Stimulated activated CD8-positive, alpha-beta memory T cell treated with anti-CD3 and anti-CD28 coated beads, Interleukin-12 subunit alpha, Interleukin-12 subunit beta, amount 100 ng/mL, for 4 hours (primary cell): ENCODE data around the gene FAM228A.

Source experiments
- DNase-seq: peaks from one replicate; pipeline ENCODE4 v3.0.0-alpha.2; 2020; ENCODE audit warnings: low read depth

The FAM228A gene

GRCh38 chr2:24225499-24226242, 50.8 kb downstream of the FAM228A start:
- DNase-seq: no peak

GRCh38 chr2:24228470-24228869, 53.6 kb downstream of the FAM228A start:
- no peak for DNase-seq

GRCh38 chr2:24231461-24231881, 56.6 kb downstream of the FAM228A start:
- DNase-seq: no peak

GRCh38 chr2:24233321-24233720, 58.5 kb downstream of the FAM228A start:
- no peak for DNase-seq

GRCh38 chr2:24237313-24237712, 62.5 kb downstream of the FAM228A start:
- no peak for DNase-seq

- no peak for DNase-seq
These were observed 63.3 kb downstream of the FAM228A start for GRCh38 chr2:24238158-24238557.

- DNase-seq: no peak
These were observed 64.7 kb downstream of the FAM228A start for GRCh38 chr2:24239553-24239952.
